Measurements from ENCODE around the gene ATP9A.

- TF ChIP-seq CTCF (IDR thresholded peaks at IDR 0.05) (no peak), POLR2A (IDR thresholded peaks at IDR 0.05) (no peak)
Observed at GRCh38 chr20:51584737-51585136, 183.5 kb downstream of the ATP9A start.
